H1 (cell line): Measurements from ENCODE around the gene TRMT44.

ENCODE experiments used
- EP300 ChIP-seq, 2 experiments: IDR thresholded peaks; 1 replicate in 1 of 2; 2 replicates in 1 of 2; pipeline ENCODE4 v1.6.1; 2011 to 2012; ENCODE audit warnings: low read depth in 2 of 2, low read length in 2 of 2, mild to moderate bottlenecking in 2 of 2, borderline replicate concordance in 1 of 2, inconsistent platforms in 1 of 2, moderate library complexity in 1 of 2
- JUND ChIP-seq: IDR thresholded peaks from 2 replicates; pipeline ENCODE4 v1.6.1; 2011; ENCODE audit warnings: mild to moderate bottlenecking, improper control_type of control experiment, low read length
- PHF8 ChIP-seq: fragments of 200-600 bp; sonication (generic); conservative IDR thresholded peaks from 2 replicates; pipeline ENCODE4 v1.7.1; 2012; ENCODE audit warnings: low read depth, mild to moderate bottlenecking, inconsistent platforms, low read length, moderate library complexity
- POLR2A ChIP-seq, 2 experiments: IDR thresholded peaks; 1 replicate in 1 of 2; 2 replicates in 1 of 2; pipeline ENCODE4 v1.6.1; 2011; ENCODE audit warnings: low read depth in 2 of 2, low read length in 2 of 2, mild to moderate bottlenecking in 2 of 2; ENCODE audit errors: control extremely low read depth in 1 of 2
- POLR2AphosphoS5 ChIP-seq: IDR thresholded peaks from 2 replicates; pipeline ENCODE4 v1.6.1; 2011; ENCODE audit warnings: low read depth, low read length
- TEAD4 ChIP-seq: IDR thresholded peaks from 2 replicates; pipeline ENCODE4 v1.6.1; 2012; ENCODE audit warnings: low read depth, low read length, inconsistent platforms, mixed read lengths
- ZNF274 ChIP-seq: IDR thresholded peaks from 2 replicates; pipeline ENCODE4 v1.7.0; 2012; ENCODE audit warnings: low read length, borderline replicate concordance; ENCODE audit errors: extremely low read depth
- TF ChIP-seq, protein P1 (sequence below), 3 experiments: IDR thresholded peaks; 1 replicate in 2 of 3; 2 replicates in 1 of 3; pipeline versions ENCODE4 v1.5.1 to v1.6.1; 2011; ENCODE audit warnings: low read length in 3 of 3, mild to moderate bottlenecking in 3 of 3, inconsistent platforms in 2 of 3, low read depth in 1 of 3, moderate library complexity in 1 of 3; ENCODE audit not compliant: insufficient read depth in 1 of 3; ENCODE audit errors: control extremely low read depth in 1 of 3

DNA sequence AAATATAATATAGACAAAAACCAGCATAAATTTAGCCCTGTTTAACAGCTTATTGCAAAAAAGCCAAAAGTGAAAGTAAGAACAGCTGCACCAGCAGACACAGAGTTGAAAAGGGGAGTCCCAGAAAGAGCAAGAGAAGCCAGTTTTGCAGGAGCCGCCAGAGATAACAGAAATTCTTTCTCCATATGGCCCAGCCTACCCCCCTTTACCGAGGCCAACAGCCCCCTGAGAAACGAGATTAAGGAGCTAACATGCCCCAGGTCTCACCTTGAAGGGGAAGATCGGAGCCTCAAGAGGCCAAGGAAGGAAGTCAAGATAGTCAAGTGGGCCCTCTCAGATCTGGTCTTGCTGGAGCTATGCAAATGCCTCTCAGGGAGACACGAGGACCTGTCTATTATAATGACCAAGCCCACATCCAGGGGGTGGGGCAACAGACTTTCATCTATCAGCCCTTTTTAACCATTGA, 4.9 kb upstream of the TRMT44 start:
- TF ChIP-seq POLR2A (IDR thresholded peaks at IDR 0.05; ENCODE audit: control extremely low read depth in 1 of 2, low read depth in 2 of 2, low read length in 2 of 2), result no peak
- TF ChIP-seq TEAD4, result no peak
- TF ChIP-seq ZNF274, result no peak
- no peak for TF ChIP-seq PHF8
- TF ChIP-seq, protein P1, sequence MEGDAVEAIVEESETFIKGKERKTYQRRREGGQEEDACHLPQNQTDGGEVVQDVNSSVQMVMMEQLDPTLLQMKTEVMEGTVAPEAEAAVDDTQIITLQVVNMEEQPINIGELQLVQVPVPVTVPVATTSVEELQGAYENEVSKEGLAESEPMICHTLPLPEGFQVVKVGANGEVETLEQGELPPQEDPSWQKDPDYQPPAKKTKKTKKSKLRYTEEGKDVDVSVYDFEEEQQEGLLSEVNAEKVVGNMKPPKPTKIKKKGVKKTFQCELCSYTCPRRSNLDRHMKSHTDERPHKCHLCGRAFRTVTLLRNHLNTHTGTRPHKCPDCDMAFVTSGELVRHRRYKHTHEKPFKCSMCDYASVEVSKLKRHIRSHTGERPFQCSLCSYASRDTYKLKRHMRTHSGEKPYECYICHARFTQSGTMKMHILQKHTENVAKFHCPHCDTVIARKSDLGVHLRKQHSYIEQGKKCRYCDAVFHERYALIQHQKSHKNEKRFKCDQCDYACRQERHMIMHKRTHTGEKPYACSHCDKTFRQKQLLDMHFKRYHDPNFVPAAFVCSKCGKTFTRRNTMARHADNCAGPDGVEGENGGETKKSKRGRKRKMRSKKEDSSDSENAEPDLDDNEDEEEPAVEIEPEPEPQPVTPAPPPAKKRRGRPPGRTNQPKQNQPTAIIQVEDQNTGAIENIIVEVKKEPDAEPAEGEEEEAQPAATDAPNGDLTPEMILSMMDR (IDR thresholded peaks at IDR 0.05; ENCODE audit: control extremely low read depth in 1 of 3, insufficient read depth in 1 of 3, low read depth in 1 of 3, low read length in 3 of 3), result no peak
- no peak for TF ChIP-seq POLR2AphosphoS5
- TF ChIP-seq EP300 (IDR thresholded peaks at IDR 0.05; ENCODE audit: borderline replicate concordance in 1 of 2, low read depth in 2 of 2, low read length in 2 of 2), result no peak
- no peak for TF ChIP-seq JUND
